Lower lobe of right lung (tissue), 2 donors: ENCODE measurements around the gene CEBPE. TPM values are rescaled to one million over a fixed set of nuclear protein-coding genes. Genes with fewer than 3 reads are reported as not detected.

Experiments used
- ATAC-seq, 2 donors: fragments of 200-7000 bp; cut with Tn5 transposase; one replicate each; pipeline ENCODE4 v1.9.1; 2020 to 2022; ENCODE audit warnings: mild to moderate bottlenecking in 2 of 2, moderate library complexity in 2 of 2
- DNase-seq: peaks from one replicate; pipeline ENCODE4 v3.0.0-alpha.2; 2020
- H3K27ac ChIP-seq: fragments of 200-600 bp; one replicate; pipeline ENCODE4 v1.8.0; 2022
- H3K27me3 ChIP-seq: fragments of 200-600 bp; one replicate; pipeline ENCODE4 v1.8.0; 2022; ENCODE audit warnings: low read depth
- H3K36me3 ChIP-seq: fragments of 200-600 bp; one replicate; pipeline ENCODE4 v1.8.0; 2022; ENCODE audit warnings: mild to moderate bottlenecking
- H3K4me1 ChIP-seq: fragments of 200-600 bp; one replicate; pipeline ENCODE4 v1.8.0; 2022
- H3K4me3 ChIP-seq: fragments of 200-600 bp; one replicate; pipeline ENCODE4 v1.8.0; 2022; ENCODE audit warnings: mild to moderate bottlenecking
- H3K9me3 ChIP-seq: fragments of 200-600 bp; one replicate; pipeline ENCODE4 v1.8.0; 2022
- CTCF ChIP-seq: fragments of 200-600 bp; IDR thresholded peaks from one replicate; pipeline ENCODE4 v1.8.0; 2022; ENCODE audit warnings: antibody characterized with exemption, mild to moderate bottlenecking
- intact Hi-C: fragments of 100-400 bp; cut with DNase I; formaldehyde crosslinking; loops from one replicate; pipeline ENCODE4 v1.11.0; 2022
- total RNA-seq: library from RNA; stranded (reverse); fragmentation: NEBNext Ultra II Directional; extraction: Animal tissue kit (Norgen Biotek cat#: 25700); gene quantifications from one replicate; pipeline ENCODE4 v1.2.1, GENCODE V29; 2021
- donor health status: DM: no; HTN: yes; CAD: no; lungs with severe emphysema.

Gene CEBPE
- total RNA-seq, 1 donor from 2014 or later, result 0.32 TPM

- H3K36me3 ChIP-seq, result no peaks in the 10 kb centered on the region
- intact Hi-C loops, result no loop called here
- H3K4me3 ChIP-seq, result no peak overlapping the region
- no peak overlapping the region for H3K27ac ChIP-seq
- no peaks in the 10 kb centered on the region for H3K9me3 ChIP-seq
- H3K27me3 ChIP-seq, result peaks cover 3% of the 10 kb centered on the region
- DNase-seq, result peak; percentile 71
- ATAC-seq, result peak; percentile 85 to 90
- TF ChIP-seq CTCF, result no peak
- peaks cover 38% of the 10 kb centered on the region for H3K4me1 ChIP-seq
Measured at GRCh38 chr14:23115039-23115731, 3.9 kb downstream of the CEBPE start.

GRCh38 chr14:23114669-23115038 lies 4.4 kb downstream of the CEBPE start:
- H3K4me3 ChIP-seq, result no peak overlapping the region
- intact Hi-C loops, result no loop called here
- no peaks in the 10 kb centered on the region for H3K36me3 ChIP-seq
- H3K9me3 ChIP-seq, result no peaks in the 10 kb centered on the region
- H3K27me3 ChIP-seq, result peaks cover 3% of the 10 kb centered on the region
- DNase-seq, result no peak
- peaks cover 35% of the 10 kb centered on the region for H3K4me1 ChIP-seq
- TF ChIP-seq CTCF, result no peak
- H3K27ac ChIP-seq, result no peak overlapping the region
- peak; percentile 50 to 72 for ATAC-seq

- ATAC-seq (no peak), DNase-seq (no peak)
- H3K27ac ChIP-seq, result no peak overlapping the region
- peaks cover 3% of the 10 kb centered on the region for H3K27me3 ChIP-seq
- no peak for TF ChIP-seq CTCF
- no peaks in the 10 kb centered on the region for H3K36me3 ChIP-seq
- intact Hi-C loops, result no loop called here
- H3K4me1 ChIP-seq, result peaks cover 31% of the 10 kb centered on the region
- H3K9me3 ChIP-seq, result no peaks in the 10 kb centered on the region
- H3K4me3 ChIP-seq, result no peak overlapping the region
Measured at GRCh38 chr14:23114120-23114458, 5.0 kb downstream of the CEBPE start.

GRCh38 chr14:23113431-23114119 lies 5.5 kb downstream of the CEBPE start:
- TF ChIP-seq CTCF, result no peak
- Histone ChIP-seq H3K27me3 (peaks cover 3% of the 10 kb centered on the region), H3K36me3 (no peaks in the 10 kb centered on the region), H3K27ac (no peak overlapping the region), H3K9me3 (no peaks in the 10 kb centered on the region), H3K4me3 (no peak overlapping the region), H3K4me1 (peaks cover 31% of the 10 kb centered on the region)
- DNase-seq, result no peak
- intact Hi-C loops, result no loop called here
- peak in 1 of 2 donors; percentile 1 for ATAC-seq

- ATAC-seq (no peak), DNase-seq (no peak)
- H3K9me3 ChIP-seq, result no peaks in the 10 kb centered on the region
- no peak overlapping the region for H3K4me3 ChIP-seq
- no peak for TF ChIP-seq CTCF
- peaks cover 31% of the 10 kb centered on the region for H3K4me1 ChIP-seq
- H3K36me3 ChIP-seq, result no peaks in the 10 kb centered on the region
- intact Hi-C loops, result no loop called here
- peaks cover 3% of the 10 kb centered on the region for H3K27me3 ChIP-seq
- H3K27ac ChIP-seq, result no peak overlapping the region
Measured at GRCh38 chr14:23112359-23113178, 6.5 kb downstream of the CEBPE start.
